Measurements from ENCODE around the gene ARHGAP5.
A peak's percentile ranks its signal among the peaks of the same experiment; 100 is the strongest.

The ARHGAP5 gene

GRCh38 chr14:32077081-32078022, at the start of gene ARHGAP5:
TSS of gene ARHGAP5 (plus strand) at chr14:32077304. CDS start at chr14:32090670, 13,366 bp downstream.
- DNase-seq = peak; percentile 59

GRCh38 chr14:32028599-32028998, 48.5 kb upstream of the ARHGAP5 start:
- no peak for DNase-seq

GRCh38 chr14:32033543-32033942, 43.6 kb upstream of the ARHGAP5 start:
- no peak for DNase-seq

- DNase-seq = peak; percentile 57
Measured at GRCh38 chr14:32038876-32039275, 38.2 kb upstream of the ARHGAP5 start.

GRCh38 chr14:32039401-32040030, 37.6 kb upstream of the ARHGAP5 start:
- DNase-seq = peak; percentile 36

- no peak for DNase-seq
Measured at GRCh38 chr14:32043624-32044023, 33.5 kb upstream of the ARHGAP5 start.

- DNase-seq = peak; percentile 21
Measured at GRCh38 chr14:32044454-32044853, 32.6 kb upstream of the ARHGAP5 start.

- DNase-seq = no peak
Measured at GRCh38 chr14:32047791-32048190, 29.3 kb upstream of the ARHGAP5 start.

GRCh38 chr14:32049361-32050088, 27.6 kb upstream of the ARHGAP5 start:
- no peak for DNase-seq

GRCh38 chr14:32050878-32051277, 26.2 kb upstream of the ARHGAP5 start:
- DNase-seq = no peak

- no peak for DNase-seq
Measured at GRCh38 chr14:32054536-32054935, 22.6 kb upstream of the ARHGAP5 start.

GRCh38 chr14:32055175-32055574, 21.9 kb upstream of the ARHGAP5 start:
- no peak for DNase-seq

GRCh38 chr14:32059702-32060101, 17.4 kb upstream of the ARHGAP5 start:
- DNase-seq = no peak

- DNase-seq = no peak
Measured at GRCh38 chr14:32064931-32065330, 12.2 kb upstream of the ARHGAP5 start.

- DNase-seq = no peak
Measured at GRCh38 chr14:32068708-32069107, 8.4 kb upstream of the ARHGAP5 start.

GRCh38 chr14:32070282-32070681, 6.8 kb upstream of the ARHGAP5 start:
- no peak for DNase-seq

GRCh38 chr14:32072676-32073075, 4.4 kb upstream of the ARHGAP5 start:
- DNase-seq = no peak

GRCh38 chr14:32073537-32074189, 3.4 kb upstream of the ARHGAP5 start:
- DNase-seq = peak; percentile 81

- no peak for DNase-seq
Measured at GRCh38 chr14:32074887-32075572, 2.1 kb upstream of the ARHGAP5 start.

- no peak for DNase-seq
Measured at GRCh38 chr14:32075672-32076277, 1.3 kb upstream of the ARHGAP5 start.

- peak; percentile 96 for DNase-seq
Measured at GRCh38 chr14:32076278-32077080, 625 bp upstream of the ARHGAP5 start.
